T-cell (primary cell): ENCODE results near the gene QKI. TPM values are rescaled to one million over a fixed set of nuclear protein-coding genes. Genes with fewer than 3 reads are reported as not detected.
"Not testable (repeated sequence)": the region's sequence is repeated elsewhere in the genome, so short reads cannot be mapped to it uniquely, and the experiment has no call there.

Source experiments
- ATAC-seq, 4 experiments: fragments of 200-7000 bp in 3 of 4; fragments of 150-1000 bp in 1 of 4; cut with Tn5 transposase; replicated peaks in 1 of 4; 1 replicate in 3 of 4; 2 replicates in 1 of 4; pipeline ENCODE4 v1.10.0; 2021; ENCODE audit warnings: moderate library complexity in 3 of 4, mild to moderate bottlenecking in 2 of 4, moderate number of reproducible peaks in 1 of 4
- CTCF ChIA-PET, 2 donors: fragments of 300-600 bp; sonication (Branson Sonifier 250); formaldehyde crosslinking; loops; one replicate each; lab custom pipeline; 2022; ENCODE audit warnings: antibody characterized with exemption in 2 of 2; lab: Charles Lee
- POLR2A ChIA-PET, 2 donors: fragments of 300-600 bp; sonication (Branson Sonifier 250); formaldehyde crosslinking; loops; one replicate each; lab custom pipeline; 2022; ENCODE audit warnings: antibody characterized with exemption in 2 of 2; lab: Charles Lee
- DNase-seq, 35 experiments: peaks; one replicate each; pipeline versions ENCODE4 v3.0.0 to v3.0.0-alpha.2; 2013 to 2023
- H3K27ac ChIP-seq: one replicate; pipeline ENCODE4 v1.5.1; 2013; ENCODE audit warnings: low read length
- H3K27me3 ChIP-seq, 2 experiments: replicated peaks in 1 of 2; 1 replicate in 1 of 2; 2 replicates in 1 of 2; pipeline versions ENCODE4 v1.6.1 to v1.7.0; 2013; ENCODE audit warnings: low read length in 1 of 2, mixed read lengths in 1 of 2; ENCODE audit not compliant: control insufficient read depth in 2 of 2, insufficient read depth in 2 of 2; ENCODE audit errors: extremely low read depth in 1 of 2
- H3K36me3 ChIP-seq, 2 donors: 1 replicate in 1 of 2; 2 replicates in 1 of 2; pipeline versions ENCODE4 v1.6.1 to v1.7.0; 2013; ENCODE audit warnings: low read length in 1 of 2; ENCODE audit not compliant: control insufficient read depth in 2 of 2, insufficient read depth in 1 of 2; ENCODE audit errors: extremely low read depth in 1 of 2
- H3K4me1 ChIP-seq, 2 experiments: 1 replicate in 1 of 2; 2 replicates in 1 of 2; pipeline versions ENCODE4 v1.6.1 to v1.7.0; 2013; ENCODE audit warnings: low read length in 2 of 2, mixed read lengths in 1 of 2; ENCODE audit not compliant: insufficient read depth in 2 of 2, control insufficient read depth in 1 of 2; ENCODE audit errors: extremely low read depth in 1 of 2
- H3K4me3 ChIP-seq, 2 donors: 1 replicate in 1 of 2; 2 replicates in 1 of 2; pipeline versions ENCODE4 v1.5.1 to v1.7.0; 2013; ENCODE audit warnings: mild to moderate bottlenecking in 2 of 2, low read length in 1 of 2, moderate library complexity in 1 of 2; ENCODE audit not compliant: control insufficient read depth in 1 of 2; ENCODE audit errors: extremely low read depth in 1 of 2
- H3K9me3 ChIP-seq: 2 replicates; pipeline ENCODE4 v1.7.0; 2013
- H3K27ac Mint-ChIP-seq, 2 donors: one replicate each; pipeline ENCODE4 v1.8.0; 2020 to 2021; ENCODE audit warnings: mild to moderate bottlenecking in 2 of 2, mixed read lengths in 2 of 2
- H3K27me3 Mint-ChIP-seq, 2 donors: one replicate each; pipeline ENCODE4 v1.8.0; 2021 to 2022; ENCODE audit warnings: mixed read lengths in 2 of 2
- H3K36me3 Mint-ChIP-seq: one replicate; pipeline ENCODE4 v1.8.0; 2021; ENCODE audit warnings: mixed read lengths
- H3K4me1 Mint-ChIP-seq, 3 donors: one replicate each; pipeline ENCODE4 v1.8.0; 2020 to 2022; ENCODE audit warnings: mixed read lengths in 3 of 3, mild to moderate bottlenecking in 1 of 3
- H3K4me3 Mint-ChIP-seq, 3 donors: one replicate each; pipeline ENCODE4 v1.8.0; 2020 to 2022; ENCODE audit warnings: mild to moderate bottlenecking in 3 of 3, mixed read lengths in 3 of 3, moderate library complexity in 3 of 3
- H3K9me3 Mint-ChIP-seq, 3 donors: one replicate each; pipeline ENCODE4 v1.8.0; 2020 to 2022; ENCODE audit warnings: mixed read lengths in 3 of 3
- WGBS: methylation state at CpG from one replicate; pipeline ENCODE4 v1.1.5; 2013; ENCODE audit warnings: missing lambda C conversion rate; ENCODE audit not compliant: insufficient coverage; 5-methylcytosine and 5-hydroxymethylcytosine counted together
- total RNA-seq, 35 experiments: library from RNA in 6 of 35; stranded (reverse) in 6 of 35; fragments of 120-200 nt in 1 of 35; gene quantifications; one replicate each; pipeline versions ENCODE4 v1.2.1 to v1.2.4 and lab custom pipeline; 2013 to 2026

The QKI gene
- total RNA-seq, 5 donors from 2014 or later (not counting 1 experiment from before 2014, with no cell fraction given) = 50.2 to 84.3 (median 52.2) TPM

DNA sequence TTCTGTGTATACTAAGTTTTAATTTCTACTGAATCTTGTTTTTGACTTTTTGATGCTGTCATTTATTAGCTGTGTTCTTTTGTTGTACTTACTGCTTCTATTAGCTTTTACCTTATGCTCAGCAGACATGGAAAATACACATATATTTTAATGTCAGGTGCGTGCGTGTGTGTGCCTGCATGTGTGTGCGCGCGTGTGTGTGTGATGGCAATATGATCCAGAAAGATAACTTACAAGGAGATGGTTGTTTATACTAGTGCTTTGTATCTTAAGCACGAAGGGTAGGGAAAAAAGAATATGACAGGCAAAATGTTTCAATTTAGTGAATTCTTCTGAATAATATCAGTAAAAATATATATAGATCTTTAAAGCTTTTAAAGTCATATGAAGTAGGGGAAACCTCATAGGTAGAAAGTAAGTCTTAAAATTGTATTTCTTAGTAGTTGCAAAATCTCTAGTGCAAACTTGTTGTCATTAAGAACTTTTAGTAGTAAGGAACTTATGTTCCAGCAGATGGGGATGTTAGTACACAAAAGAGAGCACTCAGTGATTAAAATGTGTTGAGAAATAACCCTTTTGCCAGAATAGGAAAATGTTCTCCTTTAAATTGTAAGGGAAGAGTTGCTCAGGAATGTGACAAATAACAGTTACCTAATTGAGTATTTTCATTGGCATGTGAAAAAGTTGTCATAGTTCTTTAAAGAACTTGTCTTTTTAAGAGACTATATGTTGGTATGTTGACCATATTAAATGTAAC is 13.2 kb downstream of the QKI start:
- no peaks in the 10 kb centered on the region for H3K9me3 Mint-ChIP-seq
- no peak overlapping the region for H3K27ac ChIP-seq
- no peaks in the 10 kb centered on the region for H3K36me3 ChIP-seq
- no peaks in the 10 kb centered on the region for H3K27me3 ChIP-seq
- H3K27me3 Mint-ChIP-seq = no peaks in the 10 kb centered on the region
- no peaks in the 10 kb centered on the region for H3K9me3 ChIP-seq
- no peaks in the 10 kb centered on the region for H3K36me3 Mint-ChIP-seq
- H3K27ac Mint-ChIP-seq = no peak overlapping the region
- POLR2A ChIA-PET = no interaction called here
- ATAC-seq = no peak
- peaks cover 2 to 5% of the 10 kb centered on the region in 2 experiments for H3K4me1 ChIP-seq
- DNase-seq = peak in 1 of 35 experiments; percentile 59
- H3K4me3 ChIP-seq = no peak overlapping the region
- CTCF ChIA-PET = interaction anchor here (0.5 to 1.3 kb wide), 8 partner anchors 8 to 1954 kb away, joined by 3 to 7 read pairs (median 3); no protein-coding TSS in a partner anchor
- 100% methylated on average over 3 of the region's 6 CpGs for WGBS
- H3K4me3 Mint-ChIP-seq = no peak overlapping the region
- peaks cover 55 to 59% (median 59%) of the 10 kb centered on the region in 3 donors for H3K4me1 Mint-ChIP-seq

DNA sequence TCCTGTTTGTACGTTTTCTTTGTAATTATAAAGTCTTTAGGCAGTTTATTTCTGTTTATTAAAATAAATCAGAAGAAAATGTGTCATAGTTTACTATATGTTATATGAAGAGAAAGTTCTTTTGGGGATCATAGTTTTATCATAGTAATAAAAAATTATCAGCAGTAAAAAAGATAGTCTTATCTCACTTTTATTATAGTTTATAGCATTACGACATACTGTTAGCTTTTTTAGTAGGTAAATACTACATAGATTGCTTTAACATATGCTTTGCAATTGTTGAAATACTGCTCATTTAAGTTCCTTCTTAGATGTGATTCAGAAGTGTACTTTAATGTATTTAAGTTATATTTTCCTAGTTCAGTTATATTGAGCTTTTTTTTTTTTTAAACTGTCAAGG is 13.9 kb downstream of the QKI start:
- Mint-ChIP-seq H3K27ac (no peak overlapping the region), H3K9me3 (no peaks in the 10 kb centered on the region), H3K4me1 (peaks cover 57 to 60% (median 60%) of the 10 kb centered on the region in 3 donors), H3K4me3 (no peak overlapping the region), H3K36me3 (no peaks in the 10 kb centered on the region), H3K27me3 (no peaks in the 10 kb centered on the region)
- Histone ChIP-seq H3K4me3 (no peak overlapping the region), H3K4me1 (peaks cover 2 to 5% of the 10 kb centered on the region in 2 experiments), H3K9me3 (no peaks in the 10 kb centered on the region), H3K36me3 (no peaks in the 10 kb centered on the region), H3K27ac (no peak overlapping the region), H3K27me3 (no peaks in the 10 kb centered on the region)
- no CpG with 5 or more reads among the region's 2 CpGs for WGBS
- ATAC-seq = no peak
- no peak for DNase-seq
- ChIA-PET POLR2A (interaction anchor here in 1 of 2 donors (0.6 kb wide), 1 partner anchor 123 kb away, joined by 6 read pairs; no protein-coding TSS in a partner anchor), CTCF (interaction anchor here in 1 of 2 donors (0.5 to 1.1 kb wide), 4 partner anchors 12 to 528 kb away, joined by 3 to 5 read pairs (median 3); no protein-coding TSS in a partner anchor)

DNA sequence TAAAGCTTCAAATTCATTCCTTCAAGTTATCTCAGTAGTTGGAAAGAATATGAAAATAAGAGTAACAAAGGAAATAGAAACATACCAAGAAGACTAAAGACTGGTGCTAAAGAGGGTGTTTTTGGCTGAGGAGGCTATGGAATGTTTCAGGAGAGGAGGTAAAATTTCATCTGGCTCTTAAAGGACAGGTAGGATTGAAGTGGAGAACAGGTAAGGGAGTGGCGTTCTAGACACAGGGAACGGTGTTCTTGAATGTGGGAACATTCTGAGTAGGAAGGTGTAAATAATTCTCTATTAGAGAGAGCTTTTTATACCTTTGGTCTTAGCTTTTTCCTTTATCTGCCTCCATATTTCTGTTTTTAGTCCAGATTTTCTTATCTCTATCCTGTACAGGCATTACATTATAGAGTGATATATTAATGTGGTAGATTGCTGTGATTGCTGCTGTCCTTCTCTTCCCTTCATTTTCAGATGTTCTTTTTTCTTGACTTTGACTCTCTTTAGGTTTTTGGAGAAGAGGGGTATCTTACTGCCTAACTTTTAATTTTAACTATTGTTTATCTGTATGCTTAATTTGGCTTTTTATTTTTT is 15.4 kb downstream of the QKI start:
- WGBS = no CpG with 5 or more reads among the region's 2 CpGs
- no peak overlapping the region for H3K27ac ChIP-seq

DNA sequence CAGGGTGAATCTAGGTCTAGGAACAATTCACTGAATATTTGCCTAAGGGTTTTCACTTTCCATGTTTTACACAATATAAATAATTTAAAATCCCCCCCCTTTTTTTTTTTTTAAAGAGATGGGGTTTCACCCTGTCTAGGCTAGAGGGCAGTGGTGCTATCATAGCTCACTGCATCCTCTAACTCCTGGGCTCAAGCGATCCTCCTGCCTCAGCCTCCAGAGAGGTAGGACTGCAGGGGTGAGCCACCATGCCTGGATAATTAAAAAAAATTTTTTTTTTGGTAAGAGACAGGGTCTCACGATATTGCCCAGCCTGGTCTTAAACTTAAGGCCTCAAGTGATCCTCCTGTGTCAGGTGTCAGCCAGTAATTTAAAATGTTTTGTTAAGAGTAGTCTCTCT is 17.8 kb downstream of the QKI start:
- Histone ChIP-seq H3K9me3 (no peaks in the 10 kb centered on the region), H3K36me3 (no peaks in the 10 kb centered on the region), H3K27me3 (no peaks in the 10 kb centered on the region), H3K4me3 (no peak overlapping the region), H3K4me1 (peaks cover 5 to 6% of the 10 kb centered on the region in 2 experiments), H3K27ac (no peak overlapping the region)
- DNase-seq (no peak), ATAC-seq (no peak)
- Mint-ChIP-seq H3K9me3 (no peaks in the 10 kb centered on the region), H3K4me3 (no peak overlapping the region), H3K4me1 (peaks cover 58 to 65% (median 58%) of the 10 kb centered on the region in 3 donors), H3K27me3 (no peaks in the 10 kb centered on the region), H3K36me3 (no peaks in the 10 kb centered on the region), H3K27ac (no peak overlapping the region)
- ChIA-PET POLR2A (interaction anchor here (0.7 kb wide), 2 partner anchors 184 to 702 kb away, joined by 4 to 12 read pairs; no protein-coding TSS in a partner anchor), CTCF (no interaction called here)
- 100% methylated on average over 1 of the region's 2 CpGs for WGBS

More for the DNA sequence above, 15.4 kb downstream of the QKI start:
- no peaks in the 10 kb centered on the region for H3K27me3 ChIP-seq
- H3K27me3 Mint-ChIP-seq = no peaks in the 10 kb centered on the region
- CTCF ChIA-PET = interaction anchor here in 1 of 2 donors (1.1 to 1.4 kb wide), 2 partner anchors 14 to 125 kb away, joined by 3 read pairs; no protein-coding TSS in a partner anchor
- peaks cover 2 to 5% of the 10 kb centered on the region in 2 experiments for H3K4me1 ChIP-seq
- no peaks in the 10 kb centered on the region for H3K9me3 ChIP-seq
- no peaks in the 10 kb centered on the region for H3K9me3 Mint-ChIP-seq
- H3K4me3 Mint-ChIP-seq = no peak overlapping the region
- H3K4me1 Mint-ChIP-seq = peaks cover 53 to 56% (median 55%) of the 10 kb centered on the region in 3 donors
- no peaks in the 10 kb centered on the region for H3K36me3 ChIP-seq
- ATAC-seq = no peak
- no peak overlapping the region for H3K27ac Mint-ChIP-seq
- no peak overlapping the region for H3K4me3 ChIP-seq
- POLR2A ChIA-PET = interaction anchor here in 1 of 2 donors (0.5 kb wide), 1 partner anchor 78 kb away, joined by 3 read pairs; no protein-coding TSS in a partner anchor
- H3K36me3 Mint-ChIP-seq = no peaks in the 10 kb centered on the region
- no peak for DNase-seq

DNA sequence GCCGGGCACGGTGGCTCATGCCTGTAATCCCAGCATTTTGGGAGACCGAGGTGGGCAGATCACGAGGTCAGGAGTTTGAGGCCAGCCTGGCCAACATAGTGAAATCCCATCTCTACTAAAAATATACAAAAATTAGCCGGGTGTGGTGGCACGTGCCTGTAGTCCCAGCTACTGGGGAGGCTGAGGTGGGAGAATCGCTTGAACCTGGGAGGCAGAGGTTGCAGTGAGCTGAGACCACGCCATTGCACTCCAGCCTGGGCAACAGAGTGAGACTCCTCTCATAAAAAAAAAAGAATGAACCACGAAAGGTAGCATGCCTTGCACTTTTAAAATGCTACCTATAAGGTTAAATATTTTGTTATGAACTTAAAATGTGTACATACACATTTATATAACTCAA is 19.0 kb downstream of the QKI start:
- CTCF ChIA-PET, POLR2A ChIA-PET, DNase-seq, H3K27me3 ChIP-seq, H3K4me1 ChIP-seq, H3K9me3 ChIP-seq, H3K27ac Mint-ChIP-seq, H3K9me3 Mint-ChIP-seq, H3K27ac ChIP-seq, H3K36me3 ChIP-seq, H3K4me3 ChIP-seq, H3K36me3 Mint-ChIP-seq, H3K4me3 Mint-ChIP-seq, ATAC-seq, H3K27me3 Mint-ChIP-seq: not testable (repeated sequence)
- peaks cover 61 to 75% (median 63%) of the 10 kb centered on the region in 3 donors for H3K4me1 Mint-ChIP-seq
- no CpG with 5 or more reads among the region's 9 CpGs for WGBS

DNA sequence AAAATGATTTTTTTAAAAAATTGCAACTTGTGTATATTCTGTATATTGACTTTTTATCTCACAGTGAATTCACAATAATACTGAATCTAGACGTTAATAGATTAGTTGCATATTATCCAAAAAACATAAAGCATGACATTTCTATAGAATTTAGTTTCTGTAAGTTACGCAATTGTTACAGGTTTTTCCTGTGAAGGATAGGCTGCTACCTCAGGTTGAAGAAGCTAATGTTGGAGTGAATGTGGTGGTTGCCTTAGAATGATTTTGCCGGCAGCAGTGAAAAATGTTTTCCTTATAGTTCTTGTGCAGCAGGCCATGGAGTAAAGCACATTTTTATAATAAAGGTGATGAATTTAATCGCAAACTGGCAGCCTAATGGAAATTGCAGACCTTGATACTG is 20.5 kb downstream of the QKI start:
- H3K4me3 ChIP-seq = no peak overlapping the region
- no peaks in the 10 kb centered on the region for H3K36me3 Mint-ChIP-seq
- H3K4me1 Mint-ChIP-seq = peaks cover 61 to 77% (median 64%) of the 10 kb centered on the region in 3 donors
- ChIA-PET POLR2A (no interaction called here), CTCF (interaction anchor here in 1 of 2 donors (0.5 kb wide), 1 partner anchor 68 kb away, joined by 4 read pairs; no protein-coding TSS in a partner anchor)
- DNase-seq (no peak), ATAC-seq (no peak)
- no peaks in the 10 kb centered on the region for H3K9me3 ChIP-seq
- H3K4me1 ChIP-seq = peaks cover 5 to 9% of the 10 kb centered on the region in 2 experiments
- H3K36me3 ChIP-seq = no peaks in the 10 kb centered on the region
- no peaks in the 10 kb centered on the region for H3K27me3 Mint-ChIP-seq
- no peaks in the 10 kb centered on the region for H3K9me3 Mint-ChIP-seq
- WGBS = 71% methylated on average over 1 of the region's 4 CpGs
- no peak overlapping the region for H3K4me3 Mint-ChIP-seq
- H3K27ac Mint-ChIP-seq = no peak overlapping the region
- no peaks in the 10 kb centered on the region for H3K27me3 ChIP-seq
- H3K27ac ChIP-seq = no peak overlapping the region
